HG03103 (cell line): Measurements from ENCODE around the gene HHAT.

Experiments used
- ATAC-seq: cut with Tn5 transposase; IDR thresholded peaks from one replicate; pipeline ENCODE4 v1.9.1; 2021; ENCODE audit warnings: low read depth; ENCODE audit not compliant: unreplicated experiment

Gene HHAT

DNA sequence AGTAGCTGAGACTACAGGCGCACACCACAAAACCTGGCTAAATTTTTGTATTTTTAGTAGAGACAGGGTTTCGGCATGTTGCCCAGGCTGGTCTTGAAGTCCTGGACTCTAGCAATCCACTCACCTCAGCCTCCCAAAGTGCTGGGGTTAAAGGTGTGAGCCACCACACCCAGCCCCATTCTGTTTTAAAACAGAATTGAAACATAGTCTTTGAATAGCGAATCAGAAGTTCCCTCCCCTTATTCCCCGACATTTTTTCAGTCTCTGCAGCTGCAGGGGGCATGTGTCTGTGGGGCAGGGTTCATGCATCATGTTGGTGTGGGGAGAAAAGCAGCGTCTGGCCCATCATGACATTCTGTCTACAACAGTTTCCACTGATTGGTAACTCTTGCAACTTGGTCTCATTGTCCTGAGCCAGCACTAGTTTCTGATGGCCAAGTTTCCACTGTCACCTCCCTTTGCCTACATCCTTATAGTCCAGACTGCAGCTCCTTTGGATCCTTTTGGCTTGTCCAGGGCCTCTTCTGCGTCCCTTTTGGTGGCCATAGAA, 15.6 kb upstream of the HHAT start:
- ATAC-seq = no peak

DNA sequence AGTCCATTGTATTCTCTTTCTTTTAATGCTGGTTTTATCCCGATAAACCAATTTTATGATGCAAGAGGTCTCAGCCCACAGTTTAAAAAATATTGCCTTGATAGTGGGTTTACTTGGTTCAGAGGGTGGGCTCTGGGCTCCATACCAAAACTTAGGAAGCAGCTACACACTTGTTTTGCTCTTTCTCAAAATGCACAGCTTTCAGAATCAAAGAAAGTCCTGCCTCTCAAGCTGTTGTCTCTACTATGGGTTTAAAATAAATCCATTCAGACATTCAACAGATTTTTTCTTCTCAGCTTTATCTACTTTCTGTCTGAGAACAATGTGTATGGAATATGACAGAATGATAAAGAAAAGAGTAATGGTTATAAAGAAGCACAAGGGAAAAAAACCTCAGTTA, 14.8 kb upstream of the HHAT start:
- no peak for ATAC-seq

DNA sequence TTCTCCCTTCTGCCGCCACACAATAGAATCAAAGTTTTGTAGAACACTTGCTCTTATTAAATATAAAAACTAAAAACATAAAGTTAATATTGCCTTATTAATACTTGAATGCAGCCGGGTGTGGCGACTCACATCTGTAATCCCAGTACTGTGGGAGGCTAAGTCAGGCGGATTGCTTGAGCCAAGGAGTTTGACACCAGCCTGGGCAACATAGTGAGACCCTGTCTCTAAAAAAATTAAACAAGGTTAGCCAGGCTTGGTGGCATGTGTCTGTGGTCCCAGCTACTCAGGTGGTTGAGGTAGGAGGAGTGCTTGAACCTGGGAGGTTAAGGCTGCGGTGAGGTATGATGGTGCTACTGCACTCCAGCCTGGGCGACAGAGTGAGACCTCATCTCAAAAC, 13.2 kb upstream of the HHAT start:
- no peak for ATAC-seq

DNA sequence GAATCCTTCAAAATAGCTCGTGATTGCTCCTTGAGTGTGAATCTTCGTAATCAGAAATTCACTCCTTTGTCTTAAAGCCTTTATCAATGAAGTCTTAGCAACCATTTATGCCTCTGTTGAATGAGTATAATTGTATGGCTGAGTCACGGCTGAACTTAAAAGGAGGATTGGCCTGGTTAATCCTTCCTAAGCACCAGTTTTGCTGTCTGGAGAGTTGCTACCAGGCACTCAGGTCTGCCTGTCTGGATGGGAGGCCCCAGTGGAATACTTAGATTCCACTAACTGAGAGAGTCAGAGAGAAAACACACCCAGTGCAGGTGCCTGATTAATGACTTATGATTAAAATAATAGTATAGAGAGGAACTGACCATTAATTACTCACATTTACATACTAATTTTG, 7.6 kb upstream of the HHAT start:
- no peak for ATAC-seq

DNA sequence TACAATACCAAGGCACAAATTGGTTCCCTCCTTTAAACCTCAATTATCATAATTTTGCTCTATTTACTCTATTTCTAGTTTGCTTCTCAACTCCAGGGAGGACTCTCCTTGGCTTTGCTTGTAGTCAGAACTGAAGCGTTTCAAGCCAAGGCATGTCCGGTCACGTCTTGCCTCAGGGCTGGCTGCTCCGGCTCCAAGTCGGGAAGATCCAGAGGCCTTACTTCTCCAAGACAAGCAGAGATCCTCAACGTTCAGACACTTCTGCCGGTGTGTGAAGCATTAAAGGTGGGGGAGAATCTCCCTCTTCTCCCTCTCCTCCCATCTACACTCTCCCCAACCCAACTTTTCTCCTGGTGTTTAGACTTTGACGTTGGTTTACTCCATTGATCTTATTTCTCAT, 7.2 kb upstream of the HHAT start:
- ATAC-seq = no peak

DNA sequence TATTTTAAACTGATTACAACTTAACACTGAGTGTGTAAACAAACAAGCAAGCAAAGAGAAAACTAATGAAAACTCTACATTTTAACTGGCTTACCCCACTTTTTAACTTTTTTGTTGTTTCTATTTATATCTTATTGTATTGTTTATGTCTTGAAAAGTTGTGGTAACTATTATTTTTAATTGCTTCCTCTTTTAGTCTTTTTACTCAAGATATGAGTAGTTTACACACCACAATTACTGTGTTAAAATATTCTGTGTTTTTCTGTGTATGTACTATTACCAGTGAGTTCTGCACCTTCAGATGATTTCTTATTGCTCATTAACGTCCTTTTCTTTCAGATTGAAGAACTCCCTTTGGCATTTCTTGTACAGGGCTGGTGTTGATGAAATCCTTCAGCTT, 4.7 kb upstream of the HHAT start:
- ATAC-seq = no peak

DNA sequence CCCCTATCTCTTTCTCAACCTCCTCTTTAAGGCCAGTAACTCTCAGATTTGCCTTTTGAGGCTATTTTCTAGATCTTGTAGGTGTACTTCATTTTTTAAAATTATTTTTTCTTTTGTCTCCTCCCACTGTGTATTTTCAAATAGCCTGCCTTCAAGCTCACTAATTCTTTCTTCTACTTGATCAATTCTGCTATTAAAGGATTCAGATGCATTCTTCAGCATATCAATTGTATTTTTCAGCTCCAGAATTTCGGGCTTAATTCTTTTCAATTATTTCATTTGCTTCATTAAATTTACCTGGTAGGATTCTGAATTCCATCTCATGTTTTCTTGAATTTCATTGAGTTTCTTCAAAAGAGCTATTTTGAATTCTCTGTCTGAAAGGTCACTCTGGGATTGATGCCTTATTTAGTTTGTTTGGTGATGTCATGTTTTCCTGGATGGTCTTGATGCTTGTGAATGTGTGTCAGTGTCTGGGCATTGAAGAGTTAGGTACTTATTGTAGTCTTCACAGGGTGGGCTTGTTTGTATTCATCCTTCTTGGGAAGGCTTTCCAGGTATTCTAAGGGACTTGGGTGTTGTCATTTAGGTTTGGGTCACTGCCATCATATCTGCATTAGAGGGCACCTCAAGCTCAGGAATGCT, 3.6 kb upstream of the HHAT start:
- ATAC-seq = no peak

DNA sequence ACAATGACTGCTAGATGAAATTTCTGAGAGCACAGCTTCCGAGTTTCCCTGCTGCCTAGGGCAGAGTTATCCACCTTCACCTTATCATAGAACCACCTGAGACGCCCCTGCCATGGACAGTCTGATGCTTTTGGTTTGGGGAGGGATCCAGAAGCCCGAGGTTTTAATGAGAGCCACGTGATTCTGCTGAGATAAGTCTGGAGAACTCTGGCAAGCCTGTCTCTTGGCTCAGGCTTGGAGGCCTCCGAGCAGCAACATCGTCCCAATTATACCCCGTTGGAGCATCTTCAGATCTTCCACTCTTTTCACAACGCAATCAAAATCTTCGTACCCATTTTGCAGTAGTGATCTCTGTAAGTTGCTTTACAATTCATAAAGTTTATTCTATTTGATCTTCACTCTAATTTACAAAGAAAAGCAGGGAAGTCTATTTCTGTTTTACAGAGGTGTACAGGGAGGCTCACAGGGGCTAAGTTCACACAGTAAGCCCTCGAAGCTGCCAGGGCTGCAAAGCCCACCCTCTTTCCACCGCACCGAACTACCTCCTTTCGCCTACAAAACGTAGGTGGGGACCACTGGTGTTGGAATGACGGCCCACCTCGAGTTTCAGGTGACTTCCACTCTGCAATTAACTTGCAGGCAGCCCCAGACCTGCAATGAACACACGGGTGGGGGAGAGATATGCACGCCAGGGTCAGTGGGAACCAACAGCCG, 513 bp upstream of the HHAT start:
- ATAC-seq = no peak

DNA sequence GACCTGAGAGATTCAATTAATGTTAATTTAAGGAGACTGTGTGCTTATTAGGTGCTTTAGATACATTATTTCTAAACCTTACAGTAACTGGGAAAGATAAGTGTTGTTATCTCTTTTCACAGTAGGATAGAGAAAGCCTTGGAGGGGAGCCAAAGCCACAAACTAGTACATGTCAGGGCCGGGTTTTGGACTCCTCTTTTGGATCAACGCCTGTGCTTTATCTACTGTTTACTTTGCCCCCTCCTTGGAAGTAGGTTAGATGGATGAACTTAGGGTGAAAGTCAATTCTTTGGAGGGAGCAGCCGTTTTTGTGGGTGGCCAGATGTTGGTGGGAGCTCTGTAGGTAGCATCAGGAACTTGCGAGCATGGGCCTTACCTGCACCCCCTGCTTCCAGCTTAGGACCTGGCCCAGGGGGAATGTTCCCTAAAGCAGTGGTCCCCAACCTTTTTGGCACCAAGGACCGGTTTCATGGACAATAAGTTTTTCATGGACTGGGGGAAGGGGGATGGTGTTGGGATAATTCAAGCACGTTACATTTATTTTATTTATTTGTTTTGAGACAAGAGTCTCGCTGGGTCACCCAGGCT, 1.7 kb downstream of the HHAT start:
- ATAC-seq = no peak

DNA sequence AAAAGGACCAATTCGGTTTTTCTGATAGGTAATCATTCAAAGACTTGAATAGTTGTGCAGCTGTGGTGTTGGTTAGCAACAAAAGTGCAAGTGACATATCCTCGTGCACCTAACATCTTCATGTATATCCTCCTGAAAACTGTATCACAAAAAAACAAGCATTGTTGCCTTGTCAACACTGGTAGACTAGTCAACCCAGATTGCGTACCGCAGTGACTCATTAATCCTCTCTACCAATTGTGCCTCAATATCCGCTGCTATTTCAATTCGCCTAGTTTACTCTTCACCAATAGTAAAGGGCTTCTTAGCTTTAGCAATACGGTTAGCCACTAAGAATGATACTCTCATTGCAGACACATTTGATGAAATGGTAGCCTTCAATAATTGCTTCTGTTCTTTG, 3.5 kb downstream of the HHAT start:
- no peak for ATAC-seq

DNA sequence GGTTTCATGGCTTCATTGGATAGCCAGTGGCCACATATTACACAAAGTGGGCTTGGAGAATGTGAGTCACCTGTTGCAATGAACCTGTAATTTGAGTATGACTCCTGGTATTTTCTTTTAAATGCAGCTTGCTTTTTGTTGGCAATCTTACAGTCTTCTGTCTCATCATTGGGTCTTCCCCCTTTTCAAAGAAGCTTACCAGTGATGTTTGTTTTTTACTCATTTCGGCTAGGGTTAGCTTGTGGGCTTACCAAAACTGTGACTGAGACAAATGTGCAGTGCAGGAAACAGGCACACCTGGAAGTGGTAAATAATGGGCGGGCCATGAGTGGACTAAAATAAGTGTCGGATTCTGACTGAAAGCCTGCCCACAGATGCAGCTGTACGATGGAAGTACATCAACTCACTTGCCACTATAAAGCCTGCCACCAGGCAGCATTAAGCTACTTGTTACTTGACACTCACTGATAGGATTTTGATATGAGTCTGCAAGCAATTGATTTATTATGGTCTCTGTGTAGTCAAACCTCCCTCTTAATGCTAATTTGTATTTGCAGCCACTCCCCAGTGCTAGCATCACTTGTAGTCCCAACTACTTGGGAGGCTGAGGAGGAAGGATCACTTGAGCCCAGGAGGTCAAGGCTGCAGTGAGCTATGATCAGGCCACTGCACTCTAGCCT, 4.2 kb downstream of the HHAT start:
- ATAC-seq = peak; percentile 61

DNA sequence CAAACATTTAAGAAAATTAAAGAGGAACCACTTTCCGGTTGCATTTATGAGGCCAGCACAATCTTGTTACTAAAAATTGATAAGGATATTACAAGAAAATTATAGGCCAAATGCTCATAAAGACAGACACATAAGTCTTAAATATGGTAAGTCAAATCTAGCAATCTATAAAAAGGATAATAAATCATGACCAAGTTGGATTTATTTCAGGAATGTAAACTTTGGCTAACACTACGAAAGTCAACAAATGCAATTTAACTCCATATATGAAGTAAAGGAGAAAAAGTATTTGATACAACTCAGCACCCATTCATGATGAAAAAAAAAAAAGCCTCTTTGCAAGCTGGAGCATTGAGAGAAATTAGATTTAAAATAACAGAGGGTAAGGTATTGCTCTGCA, 6.3 kb downstream of the HHAT start:
- ATAC-seq = no peak

DNA sequence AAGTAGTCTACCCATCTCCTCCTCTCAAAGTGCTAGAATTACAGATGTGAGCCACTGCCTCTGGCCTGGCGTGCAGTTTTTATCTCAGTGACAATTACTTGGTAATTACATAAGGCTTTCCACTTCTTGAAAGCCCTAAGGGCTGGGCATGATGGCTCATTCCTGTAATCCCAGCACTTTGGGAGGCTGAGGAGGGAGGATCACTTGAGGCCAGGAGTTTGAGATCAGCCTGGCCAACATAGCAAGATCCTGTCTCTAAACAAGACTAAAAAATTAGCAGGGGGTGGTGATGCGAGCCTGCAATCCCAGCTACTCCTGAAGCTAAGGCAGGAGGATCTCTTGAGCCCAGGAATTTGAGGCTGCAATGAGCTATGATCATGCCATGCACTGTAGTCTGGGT, 7.7 kb downstream of the HHAT start:
- ATAC-seq = no peak

DNA sequence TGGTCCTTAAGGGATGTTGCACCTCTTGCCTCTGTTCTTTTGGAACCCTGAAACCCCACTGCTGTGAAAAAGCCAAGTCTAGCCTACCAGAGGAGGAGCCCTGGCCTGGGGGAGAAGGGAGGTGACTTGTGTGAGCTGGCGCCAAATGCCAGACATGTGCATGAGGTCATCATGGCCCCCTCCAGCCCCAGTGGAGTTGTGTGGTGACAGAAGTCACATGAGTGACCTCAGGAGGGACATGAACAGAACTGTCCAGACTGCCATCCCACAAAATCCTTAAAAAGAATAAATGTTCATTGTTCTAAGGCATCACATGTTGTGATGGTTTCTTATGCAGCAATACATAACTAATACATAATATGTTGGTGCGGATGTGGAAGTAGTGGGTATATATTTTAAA, 10.8 kb downstream of the HHAT start:
- ATAC-seq = no peak

DNA sequence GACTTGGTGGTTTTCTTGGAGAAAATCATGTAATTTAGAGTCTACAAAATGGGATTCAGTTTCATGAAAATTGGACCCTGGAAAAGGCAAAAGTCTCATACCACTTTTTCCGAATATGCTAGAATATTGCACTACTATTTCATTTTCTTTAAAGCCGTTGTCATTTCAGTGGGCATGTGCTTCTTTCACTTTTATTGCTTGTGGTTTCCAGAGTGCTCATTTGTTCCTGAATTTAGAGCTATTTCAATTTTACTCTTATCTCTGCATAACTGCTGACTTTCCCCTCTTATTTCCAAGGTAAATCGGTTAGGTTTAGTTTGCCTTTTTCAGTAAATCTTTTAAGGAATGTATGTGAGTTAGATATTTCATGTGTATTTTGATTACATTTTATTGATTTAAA, 11.6 kb downstream of the HHAT start:
- no peak for ATAC-seq

DNA sequence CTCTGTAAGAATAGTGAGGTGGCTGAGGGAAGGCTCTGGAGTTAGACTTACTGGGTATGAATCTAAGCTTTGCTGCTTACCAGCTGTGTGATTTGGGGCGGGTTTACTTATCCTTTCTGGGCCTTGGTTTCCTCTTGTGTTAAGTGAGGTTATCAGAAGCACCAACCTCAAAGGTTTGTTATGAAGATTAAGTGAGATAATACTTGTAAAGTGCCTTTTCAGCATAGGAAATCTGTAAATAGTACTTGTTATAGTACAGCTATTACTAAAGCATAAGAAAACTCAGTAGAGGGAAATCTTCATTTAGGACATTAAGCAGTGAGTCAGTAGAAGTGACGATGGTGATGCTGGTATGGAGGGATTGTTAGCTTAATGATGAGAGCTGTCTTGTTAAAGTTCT, 12.1 kb downstream of the HHAT start:
- no peak for ATAC-seq

DNA sequence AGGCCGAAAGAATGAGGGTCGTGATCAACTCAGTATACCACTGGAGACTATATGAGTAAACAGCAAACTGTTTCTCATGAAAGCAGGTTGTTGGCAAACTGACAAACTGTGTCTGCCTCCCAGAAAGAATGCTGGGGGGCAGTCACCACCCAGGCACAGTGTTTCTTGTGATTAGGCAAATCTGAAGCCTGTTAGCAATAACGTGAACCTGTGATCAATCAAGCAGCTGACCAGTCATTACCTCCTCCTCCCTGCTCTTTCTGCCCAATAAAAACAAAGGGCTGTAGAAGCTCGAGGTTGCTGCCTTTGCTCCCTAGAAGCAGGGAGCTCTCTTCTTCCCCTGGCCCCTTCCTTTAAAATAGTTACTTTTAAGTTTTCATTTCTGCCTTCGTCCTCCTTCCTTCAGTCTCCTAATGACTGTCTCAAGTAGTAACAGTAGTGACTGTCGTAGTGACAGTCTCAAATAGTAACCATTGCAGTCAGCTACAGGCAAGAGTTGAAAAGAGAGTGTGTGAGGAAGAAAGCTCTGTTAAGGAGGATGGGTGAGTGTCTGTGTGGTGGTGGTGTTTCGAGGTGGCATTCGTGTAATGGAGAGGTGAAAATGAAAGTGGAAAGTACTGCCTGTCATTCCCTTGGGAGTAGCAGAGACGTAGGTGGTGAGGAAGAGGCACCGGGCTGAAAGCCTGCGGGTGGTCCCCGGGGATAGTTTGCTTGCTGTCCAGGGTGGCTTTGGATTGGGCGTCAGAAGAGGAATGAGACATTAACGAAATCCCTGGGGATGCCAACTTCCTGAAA, 14.5 kb downstream of the HHAT start:
- ATAC-seq = peak; percentile 53

DNA sequence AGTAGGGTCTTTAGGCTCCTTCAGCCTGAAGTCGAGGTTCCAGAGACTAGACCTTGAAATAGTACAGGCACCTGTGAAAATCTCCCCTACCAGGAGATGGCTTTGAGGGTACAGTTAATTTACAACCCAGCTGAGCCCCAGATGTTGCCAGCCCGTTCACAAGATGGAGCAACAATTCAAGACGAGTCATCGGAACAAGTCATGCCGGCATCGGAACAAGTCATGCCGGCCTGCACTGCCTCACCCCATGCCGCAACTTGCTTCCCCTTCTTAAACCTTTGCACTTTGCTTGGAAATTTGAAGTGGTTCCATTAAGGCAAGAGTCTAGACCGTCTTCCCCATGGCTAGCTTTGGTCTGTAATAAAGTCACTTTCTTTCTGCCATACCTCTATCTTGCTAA, 16.0 kb downstream of the HHAT start:
- ATAC-seq = no peak

DNA sequence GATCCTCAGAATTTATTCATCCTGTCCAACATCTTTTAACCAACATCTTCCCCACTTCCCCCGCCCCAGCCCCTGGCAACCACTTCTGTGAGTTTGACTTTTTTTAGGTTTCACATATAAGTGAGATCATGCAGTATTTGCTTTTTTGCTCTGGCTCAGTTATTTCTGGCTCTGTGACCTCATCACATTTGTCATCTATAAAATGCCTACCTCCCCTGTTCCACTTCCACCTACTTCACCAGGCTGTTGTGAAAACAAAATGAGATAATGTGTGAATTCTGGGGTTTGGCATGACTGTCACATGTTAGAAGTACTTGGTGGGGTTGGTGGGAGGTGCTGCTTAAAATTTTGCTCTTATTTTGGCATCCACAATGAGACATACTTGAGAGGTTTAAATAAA, 18.4 kb downstream of the HHAT start:
- peak; percentile 28 for ATAC-seq

DNA sequence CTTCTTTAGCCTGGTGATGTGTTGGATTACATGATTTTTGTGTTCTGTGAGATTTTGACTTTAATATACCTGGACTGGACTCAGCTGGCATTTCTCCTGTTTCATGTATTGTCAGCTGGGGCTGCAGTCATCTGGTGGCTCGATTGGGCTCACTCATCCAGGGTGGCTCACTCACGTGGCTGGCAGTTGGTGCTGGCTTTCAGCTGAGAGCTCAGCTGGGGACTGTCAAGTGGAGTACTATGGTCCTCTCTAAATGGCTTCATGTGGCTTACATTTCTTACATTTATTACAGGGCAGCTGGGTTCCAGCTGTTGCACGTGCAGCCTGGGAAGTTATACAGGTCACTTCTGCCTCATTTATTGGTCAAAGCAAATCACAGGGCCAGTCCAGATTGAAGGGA, 22.8 kb downstream of the HHAT start:
- ATAC-seq = no peak

DNA sequence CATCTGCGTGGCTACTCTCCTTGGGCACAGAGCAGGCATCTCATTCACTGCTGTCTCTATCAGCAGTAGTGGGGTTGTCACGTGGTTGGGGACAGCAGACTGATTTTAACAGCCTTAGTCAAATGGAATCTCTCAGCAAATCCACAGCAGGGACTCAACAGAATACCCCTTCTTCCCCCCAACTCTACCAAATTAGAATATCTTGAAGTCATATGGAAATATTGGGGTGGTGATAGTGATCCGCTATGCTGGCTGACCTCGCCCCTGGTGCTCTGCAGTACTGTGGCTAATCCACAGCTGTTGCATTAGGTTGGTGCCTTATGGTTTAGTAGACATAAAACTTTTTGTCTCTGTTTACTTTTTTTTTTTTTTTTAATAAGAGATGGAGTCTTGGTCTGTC, 23.9 kb downstream of the HHAT start:
- ATAC-seq = no peak
